Stimulated activated CD8-positive, alpha-beta memory T cell treated with anti-CD3 and anti-CD28 coated beads, Interleukin-12 subunit alpha, Interleukin-12 subunit beta, amount 100 ng/mL, for 1 hour (primary cell): ENCODE measurements around the gene JAK3.
"Not testable (repeated sequence)": the region's sequence is repeated elsewhere in the genome, so short reads cannot be mapped to it uniquely, and the experiment has no call there.

Experiments
- DNase-seq: peaks from one replicate; pipeline ENCODE4 v3.0.0-alpha.2; 2020; ENCODE audit warnings: low read depth

JAK3 gene

GRCh38 chr19:17777840-17778239, 69.9 kb downstream of the JAK3 start:
- DNase-seq: not testable (repeated sequence)

GRCh38 chr19:17775991-17776803, 71.6 kb downstream of the JAK3 start:
- no peak for DNase-seq

GRCh38 chr19:17775245-17775927, 72.4 kb downstream of the JAK3 start:
- no peak for DNase-seq
